Measurements from ENCODE around the gene RASAL2.

- no peak for TF ChIP-seq POLR2A (IDR thresholded peaks at IDR 0.05)
- no peak for TF ChIP-seq CTCF (IDR thresholded peaks at IDR 0.05)
Measured at GRCh38 chr1:178119628-178120027, 25.7 kb downstream of the RASAL2 start.
